ENCODE measurements around the gene FAM184B. TPM values are rescaled to one million over a fixed set of nuclear protein-coding genes. Genes with fewer than 3 reads are reported as not detected.

Gene FAM184B
- total RNA-seq, 4 donors from 2014 or later: 0.07 to 0.13 TPM; not detected in 2

DNA sequence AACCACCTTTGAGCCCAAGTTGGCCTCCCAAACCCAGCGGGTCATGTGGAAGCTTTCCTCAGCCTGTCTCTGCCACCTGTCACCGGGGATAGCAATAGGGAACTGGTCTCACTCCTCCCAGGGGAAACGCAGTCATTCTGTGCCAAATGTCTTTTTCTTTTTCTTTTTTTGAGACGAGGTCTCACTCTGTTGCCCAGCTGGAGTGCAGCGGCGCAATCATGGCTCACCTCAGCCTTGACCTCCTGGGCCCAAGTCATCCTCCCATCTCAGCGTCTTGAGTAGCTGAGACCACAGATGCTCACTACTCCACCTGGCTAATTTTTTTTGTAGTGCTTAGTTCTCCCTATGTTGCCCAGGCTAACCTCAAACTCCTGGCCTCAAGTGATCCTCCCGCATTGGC, 126.7 kb downstream of the FAM184B start:
- 77 to 84% methylated on average over 8 of the region's 8 CpGs for WGBS, 2 donors
- intact Hi-C loops (cut with DNase I; ENCODE audit: low total_unique reads): no loop called here

DNA sequence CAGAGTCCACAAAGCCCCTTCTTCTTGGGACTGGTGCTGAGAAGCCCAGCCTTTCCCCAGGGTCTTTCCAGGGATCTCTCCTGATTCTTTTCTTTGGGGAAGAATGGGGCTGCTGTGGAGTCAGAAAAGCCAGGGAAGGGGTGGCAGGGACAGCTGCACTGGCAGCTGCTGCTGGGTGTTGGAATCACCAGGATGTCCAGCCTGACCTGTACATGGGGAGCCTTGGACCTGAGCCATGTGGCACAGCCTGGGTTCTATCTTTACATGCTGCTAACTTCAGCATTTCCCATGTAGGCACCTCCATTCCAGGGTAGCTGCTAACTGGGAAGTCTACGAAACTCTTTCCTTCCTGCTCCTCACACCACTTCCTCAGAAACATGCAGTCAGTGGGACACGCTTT, 131.0 kb downstream of the FAM184B start:
- no peak for DNase-seq (ENCODE audit: low spot score in 2 of 2)
- H3K4me3 ChIP-seq (ENCODE audit: low read depth, poor library complexity, severe bottlenecking): no peak overlapping the region
- no peak for TF ChIP-seq POLR2A (IDR thresholded peaks at IDR 0.05)
- TF ChIP-seq, protein P1, sequence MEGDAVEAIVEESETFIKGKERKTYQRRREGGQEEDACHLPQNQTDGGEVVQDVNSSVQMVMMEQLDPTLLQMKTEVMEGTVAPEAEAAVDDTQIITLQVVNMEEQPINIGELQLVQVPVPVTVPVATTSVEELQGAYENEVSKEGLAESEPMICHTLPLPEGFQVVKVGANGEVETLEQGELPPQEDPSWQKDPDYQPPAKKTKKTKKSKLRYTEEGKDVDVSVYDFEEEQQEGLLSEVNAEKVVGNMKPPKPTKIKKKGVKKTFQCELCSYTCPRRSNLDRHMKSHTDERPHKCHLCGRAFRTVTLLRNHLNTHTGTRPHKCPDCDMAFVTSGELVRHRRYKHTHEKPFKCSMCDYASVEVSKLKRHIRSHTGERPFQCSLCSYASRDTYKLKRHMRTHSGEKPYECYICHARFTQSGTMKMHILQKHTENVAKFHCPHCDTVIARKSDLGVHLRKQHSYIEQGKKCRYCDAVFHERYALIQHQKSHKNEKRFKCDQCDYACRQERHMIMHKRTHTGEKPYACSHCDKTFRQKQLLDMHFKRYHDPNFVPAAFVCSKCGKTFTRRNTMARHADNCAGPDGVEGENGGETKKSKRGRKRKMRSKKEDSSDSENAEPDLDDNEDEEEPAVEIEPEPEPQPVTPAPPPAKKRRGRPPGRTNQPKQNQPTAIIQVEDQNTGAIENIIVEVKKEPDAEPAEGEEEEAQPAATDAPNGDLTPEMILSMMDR (IDR thresholded peaks at IDR 0.05): no peak
- WGBS, 2 donors: 75 to 86% methylated on average over 2 of the region's 2 CpGs
- intact Hi-C loops (cut with DNase I; ENCODE audit: low total_unique reads): no loop called here

More for the DNA sequence above, 126.7 kb downstream of the FAM184B start:
- no peak overlapping the region for H3K4me3 ChIP-seq (ENCODE audit: low read depth, poor library complexity, severe bottlenecking)
- no peak for DNase-seq (ENCODE audit: low spot score in 2 of 2)
- TF ChIP-seq POLR2A (IDR thresholded peaks at IDR 0.05): no peak
- TF ChIP-seq, protein P1 (IDR thresholded peaks at IDR 0.05): no peak

DNA sequence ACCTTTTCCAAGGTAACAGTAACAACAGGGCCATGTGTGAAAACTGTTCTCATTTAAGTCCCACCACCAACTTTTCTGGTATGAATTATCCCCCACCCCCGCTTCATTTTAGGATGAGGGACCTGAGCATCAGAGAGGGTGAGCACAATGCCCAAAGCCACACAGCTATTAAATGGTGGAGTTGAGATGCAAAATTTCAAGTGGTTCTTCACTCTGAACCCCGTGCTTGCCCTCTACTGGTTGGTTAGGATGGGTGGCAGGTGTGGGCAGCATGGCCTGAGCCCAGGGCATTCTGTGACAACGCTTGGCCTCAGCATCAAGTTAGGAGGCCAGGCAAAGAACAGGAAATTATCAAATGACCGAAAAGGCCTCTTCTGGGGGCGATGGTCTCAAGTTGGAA, 133.5 kb downstream of the FAM184B start:
- no peak for DNase-seq (ENCODE audit: low spot score in 2 of 2)
- intact Hi-C loops (cut with DNase I; ENCODE audit: low total_unique reads): no loop called here
- WGBS, 2 donors: 82% methylated on average over 5 of the region's 5 CpGs
- no peak overlapping the region for H3K4me3 ChIP-seq (ENCODE audit: low read depth, poor library complexity, severe bottlenecking)
- TF ChIP-seq POLR2A (IDR thresholded peaks at IDR 0.05): no peak
- TF ChIP-seq, protein P1 (IDR thresholded peaks at IDR 0.05): no peak

DNA sequence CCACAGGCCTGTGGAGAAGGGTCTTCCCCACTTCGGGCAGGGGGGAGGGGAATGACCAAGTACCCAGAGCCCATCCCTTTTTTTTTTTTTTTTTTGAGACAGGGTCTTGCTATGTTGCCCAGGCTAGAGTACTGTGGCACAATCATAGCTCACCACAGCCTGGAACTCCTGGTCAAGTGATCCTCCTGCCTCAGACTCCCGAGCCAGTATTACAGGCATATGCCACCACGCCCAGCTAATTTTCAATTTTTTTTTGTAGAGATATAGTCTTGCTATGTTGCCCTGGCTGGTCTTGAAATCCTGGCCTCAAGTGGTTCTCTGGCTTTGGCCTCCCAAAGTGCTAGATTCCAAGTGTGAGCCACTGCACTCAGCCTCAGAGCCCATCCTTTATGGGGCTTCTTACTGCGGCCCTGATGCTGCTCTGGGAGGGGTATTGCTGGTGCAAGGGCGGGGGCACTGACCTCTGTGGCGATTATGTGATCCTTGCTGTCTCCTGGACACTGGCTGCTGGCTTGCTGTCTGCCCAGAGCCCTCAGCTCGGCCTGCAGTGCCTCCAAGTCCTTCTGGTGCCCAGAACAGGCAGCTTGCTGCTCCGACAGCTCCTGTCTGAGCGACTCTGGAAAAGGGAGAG, 134.1 kb downstream of the FAM184B start:
- H3K4me3 ChIP-seq (ENCODE audit: low read depth, poor library complexity, severe bottlenecking): no peak overlapping the region
- intact Hi-C loops (cut with DNase I; ENCODE audit: low total_unique reads): no loop called here
- 84 to 87% methylated on average over 9 of the region's 9 CpGs for WGBS, 2 donors

DNA sequence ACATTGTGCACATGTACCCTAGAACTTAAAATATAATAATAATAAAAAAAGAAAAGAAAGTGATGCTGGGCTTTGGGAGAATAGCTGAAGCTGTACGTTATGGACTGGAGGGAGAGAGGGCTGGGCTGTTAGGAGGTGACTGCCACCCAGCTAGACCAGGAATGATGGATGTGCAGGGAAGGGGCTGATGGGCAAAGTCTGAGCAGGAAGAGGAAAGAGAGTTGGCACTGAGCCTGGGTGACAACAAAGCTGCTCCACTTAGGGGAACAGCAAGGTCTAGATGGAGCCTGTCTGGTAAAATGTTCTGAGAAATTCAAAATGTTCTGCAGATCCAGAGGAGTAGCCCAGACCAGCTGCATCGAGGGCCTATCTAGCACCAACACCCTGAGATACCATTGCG, 134.7 kb downstream of the FAM184B start:
- TF ChIP-seq, protein P1 (IDR thresholded peaks at IDR 0.05): no peak
- no peak for TF ChIP-seq POLR2A (IDR thresholded peaks at IDR 0.05)
- intact Hi-C loops (cut with DNase I; ENCODE audit: low total_unique reads): no loop called here
- H3K4me3 ChIP-seq (ENCODE audit: low read depth, poor library complexity, severe bottlenecking): no peak overlapping the region
- no peak for DNase-seq (ENCODE audit: low spot score in 2 of 2)
- WGBS, 2 donors: 72 to 74% methylated on average over 3 of the region's 3 CpGs

More for the DNA sequence above, 134.1 kb downstream of the FAM184B start:
- DNase-seq (ENCODE audit: low spot score in 2 of 2): no peak
- TF ChIP-seq, protein P1 (IDR thresholded peaks at IDR 0.05): no peak
- TF ChIP-seq POLR2A (IDR thresholded peaks at IDR 0.05): no peak

DNA sequence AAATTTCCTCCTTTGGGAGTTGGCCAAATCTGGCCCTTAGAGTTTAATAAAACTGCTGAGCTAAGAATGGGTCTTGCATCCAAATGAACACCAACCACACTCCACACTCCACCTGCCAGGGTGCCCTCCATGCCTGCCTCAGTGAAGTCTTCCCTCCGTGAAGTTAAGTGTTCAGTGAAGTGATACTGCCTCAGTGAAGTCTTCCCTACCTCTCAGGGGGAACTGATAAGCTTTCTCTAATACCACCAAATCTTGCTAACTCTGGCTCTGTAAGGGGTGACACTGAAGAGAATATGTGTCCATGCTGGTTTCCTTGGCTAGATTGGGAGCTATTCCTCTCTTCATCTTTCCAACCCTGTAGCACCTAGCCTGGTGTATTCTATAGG, 139.0 kb downstream of the FAM184B start:
- TF ChIP-seq, protein P1 (IDR thresholded peaks at IDR 0.05): no peak
- TF ChIP-seq POLR2A (IDR thresholded peaks at IDR 0.05): no peak
- intact Hi-C loops (cut with DNase I; ENCODE audit: low total_unique reads): no loop called here
- no peak overlapping the region for H3K4me3 ChIP-seq (ENCODE audit: low read depth, poor library complexity, severe bottlenecking)
- 88 to 89% methylated on average over 1 of the region's 1 CpG for WGBS, 2 donors
- no peak for DNase-seq (ENCODE audit: low spot score in 2 of 2)

Data from lower leg skin (tissue), 4 donors.